GDM1 (cell line): Measurements from ENCODE around the gene NPC1.
"Not testable (repeated sequence)": the region's sequence is repeated elsewhere in the genome, so short reads cannot be mapped to it uniquely, and the experiment has no call there.

Experiments
- DNase-seq: peaks from one replicate; lab custom pipeline; 2025; lab: John Stamatoyannopoulos, UW

Gene NPC1

GRCh38 chr18:23574611-23575308 lies 11.5 kb downstream of the NPC1 start:
- no peak for DNase-seq

GRCh38 chr18:23573626-23574431 lies 12.5 kb downstream of the NPC1 start:
- no peak for DNase-seq

- no peak for DNase-seq
Observed at GRCh38 chr18:23573020-23573419, 13.3 kb downstream of the NPC1 start.

GRCh38 chr18:23572570-23572969 lies 13.7 kb downstream of the NPC1 start:
- no peak for DNase-seq

GRCh38 chr18:23572012-23572411 lies 14.3 kb downstream of the NPC1 start:
- DNase-seq: no peak

- no peak for DNase-seq
Observed at GRCh38 chr18:23570912-23571504, 15.3 kb downstream of the NPC1 start.

GRCh38 chr18:23569299-23570063 lies 16.8 kb downstream of the NPC1 start:
- DNase-seq: no peak

GRCh38 chr18:23568281-23569138 lies 17.8 kb downstream of the NPC1 start:
- DNase-seq: no peak

GRCh38 chr18:23567671-23568070 lies 18.6 kb downstream of the NPC1 start:
- no peak for DNase-seq

- DNase-seq: no peak
Observed at GRCh38 chr18:23565916-23566547, 20.3 kb downstream of the NPC1 start.

GRCh38 chr18:23563377-23564043 lies 22.8 kb downstream of the NPC1 start:
- no peak for DNase-seq

- no peak for DNase-seq
Observed at GRCh38 chr18:23560186-23560585, 26.1 kb downstream of the NPC1 start.

GRCh38 chr18:23557511-23557910 lies 28.8 kb downstream of the NPC1 start:
- not testable (repeated sequence) for DNase-seq

GRCh38 chr18:23556145-23556780 lies 30.0 kb downstream of the NPC1 start:
- no peak for DNase-seq

- no peak for DNase-seq
Observed at GRCh38 chr18:23553887-23554286, 32.4 kb downstream of the NPC1 start.

- DNase-seq: no peak
Observed at GRCh38 chr18:23552505-23552904, 33.8 kb downstream of the NPC1 start.

- no peak for DNase-seq
Observed at GRCh38 chr18:23551978-23552377, 34.3 kb downstream of the NPC1 start.

GRCh38 chr18:23550898-23551297 lies 35.4 kb downstream of the NPC1 start:
- no peak for DNase-seq

GRCh38 chr18:23548719-23549118 lies 37.6 kb downstream of the NPC1 start:
- DNase-seq: no peak

GRCh38 chr18:23548275-23548674 lies 38.0 kb downstream of the NPC1 start:
- DNase-seq: no peak
